ENCODE measurements around the gene BMF. TPM values are rescaled to one million over a fixed set of nuclear protein-coding genes. Genes with fewer than 3 reads are reported as not detected.

Gene BMF
- total and polyA plus RNA-seq, 12 donors: 1.3 to 12.8 (median 7.1) TPM

- intact Hi-C loops (cut with DNase I): loop anchor here in 1 of 2 donors (5.0 kb wide), 1 partner anchor 50 kb away; no protein-coding TSS in a partner anchor
- H3K9me3 ChIP-seq (replicated peaks in 1 of 3): no peaks in the 10 kb centered on the region
- H3K4me1 ChIP-seq (replicated peaks in 1 of 2): peaks cover 8 to 27% of the 10 kb centered on the region in 2 donors
- TF ChIP-seq POLR2A (IDR thresholded peaks at IDR 0.05) (no peak), CTCF (IDR thresholded peaks at IDR 0.05) (no peak)
- WGBS, 4 donors: 91 to 92% (median 92%) methylated on average over 10 to 11 of the region's 11 CpGs
- DNase-seq: peak in 2 of 7 donors; percentile 2 to 15
- no peaks in the 10 kb centered on the region for H3K27me3 ChIP-seq
- H3K4me3 ChIP-seq: no peak overlapping the region
- no peaks in the 10 kb centered on the region for H3K36me3 ChIP-seq (replicated peaks in 1 of 2)
- H3K27ac ChIP-seq: no peak overlapping the region
These were observed 56.9 kb downstream of the BMF start for GRCh38 chr15:40051616-40052415.

GRCh38 chr15:40050788-40051470 is 57.8 kb downstream of the BMF start:
- DNase-seq: peak in 3 of 7 donors; percentile 10 to 48 (median 21)
- no peak overlapping the region for H3K27ac ChIP-seq
- 73 to 85% (median 81%) methylated on average over 7 to 12 of the region's 12 CpGs for WGBS, 4 donors
- TF ChIP-seq POLR2A (IDR thresholded peaks at IDR 0.05): no peak
- no peaks in the 10 kb centered on the region for H3K36me3 ChIP-seq (replicated peaks in 1 of 2)
- H3K27me3 ChIP-seq: no peaks in the 10 kb centered on the region
- intact Hi-C loops (cut with DNase I): loop anchor here in 1 of 2 donors (5.0 kb wide), 1 partner anchor 51 kb away; no protein-coding TSS in a partner anchor
- H3K4me3 ChIP-seq: no peak overlapping the region
- peaks cover 13 to 33% of the 10 kb centered on the region in 2 donors for H3K4me1 ChIP-seq (replicated peaks in 1 of 2)
- no peaks in the 10 kb centered on the region for H3K9me3 ChIP-seq (replicated peaks in 1 of 3)

GRCh38 chr15:40048926-40049475 is 59.7 kb downstream of the BMF start:
- Histone ChIP-seq H3K4me1 (replicated peaks in 1 of 2) (peaks cover 23 to 33% of the 10 kb centered on the region in 2 donors), H3K36me3 (replicated peaks in 1 of 2) (no peaks in the 10 kb centered on the region), H3K27ac (peak overlapping the region in 1 of 5 donors; percentile 71), H3K4me3 (no peak overlapping the region), H3K27me3 (no peaks in the 10 kb centered on the region), H3K9me3 (replicated peaks in 1 of 3) (no peaks in the 10 kb centered on the region)
- whole genome bisulfite sequencing, 4 donors: 90 to 96% (median 93%) methylated on average over 3 of the region's 3 CpGs
- peak in 2 of 7 donors; percentile 8 to 20 for DNase-seq
- TF ChIP-seq POLR2A (IDR thresholded peaks at IDR 0.05) (no peak), CTCF (IDR thresholded peaks at IDR 0.05) (no peak)
- intact Hi-C loops (cut with DNase I): loop anchor here (5.0 to 10.0 kb wide), 3 partner anchors 116 to 226 kb away; partner anchors contain the start of gene BUB1B (in 1 of the 2)

- TF ChIP-seq CTCF (IDR thresholded peaks at IDR 0.05) (no peak), POLR2A (IDR thresholded peaks at IDR 0.05) (no peak)
- H3K4me1 ChIP-seq (replicated peaks in 1 of 2): peaks cover 23 to 33% of the 10 kb centered on the region in 2 donors
- H3K27ac ChIP-seq: peak overlapping the region; percentile 9 to 87 (median 47)
These were observed 60.4 kb downstream of the BMF start for GRCh38 chr15:40048211-40048792.

More at GRCh38 chr15:40048211-40048792, 60.4 kb downstream of the BMF start:
- WGBS, 4 donors: 65 to 78% (median 73%) methylated on average over 8 to 10 of the region's 10 CpGs
- Histone ChIP-seq H3K9me3 (replicated peaks in 1 of 3) (no peaks in the 10 kb centered on the region), H3K36me3 (replicated peaks in 1 of 2) (no peaks in the 10 kb centered on the region), H3K4me3 (no peak overlapping the region), H3K27me3 (no peaks in the 10 kb centered on the region)
- peak in 4 of 7 donors; percentile 28 to 59 (median 38) for DNase-seq
- intact Hi-C loops (cut with DNase I): loop anchor here (5.0 to 10.0 kb wide), 3 partner anchors 116 to 226 kb away; partner anchors contain the start of gene BUB1B (in 1 of the 2)
